A549 (cell line): ENCODE data around the gene CPA1. TPM values are rescaled to one million over a fixed set of nuclear protein-coding genes. Genes with fewer than 3 reads are reported as not detected.

Experiments used
- ATAC-seq, 2 experiments: fragments of 200-7000 bp in 1 of 2; fragments of >200 bp in 1 of 2; cut with Nextera tagmentation in 1 of 2; cut with Tn5 transposase in 1 of 2; 3 replicates each; pipeline versions ENCODE4 v1.8.0 to v1.9.1; 2018 to 2020; ENCODE audit warnings: mild to moderate bottlenecking in 1 of 2, moderate library complexity in 1 of 2
- CTCF ChIA-PET: fragments of 300-600 bp; sonication (Branson Sonifier 250); formaldehyde crosslinking; extraction: SDS; loops from one replicate; lab custom pipeline; 2021; ENCODE audit warnings: antibody characterized with exemption, inconsistent platforms; lab: Yijun Ruan, JAX
- POLR2A ChIA-PET: fragments of 350-600 bp; formaldehyde crosslinking; extraction: SDS; loops from one replicate; lab custom pipeline; 2021; ENCODE audit warnings: antibody characterized with exemption, inconsistent platforms; lab: Yijun Ruan, JAX
- DNase-seq, 2 experiments: peaks; one replicate each; pipeline versions ENCODE4 v3.0.0 to v3.0.0-alpha.2; 2011 to 2016; ENCODE audit warnings: low read depth in 1 of 2, low spot score in 1 of 2
- FAIRE-seq: peaks from 2 replicates; lab custom pipeline; 2011; peaks lifted over from hg19 to GRCh38; lab: Jason Lieb, UNC
- H3K27ac ChIP-seq, 2 experiments: fragments of >200 bp; sonication (Bioruptor Twin); formaldehyde crosslinking; 3 replicates each; pipeline ENCODE4 v1.5.1; 2016 to 2017
- H3K4me1 ChIP-seq: fragments of >200 bp; sonication (Bioruptor Twin); formaldehyde crosslinking; 3 replicates; pipeline ENCODE4 v1.6.1; 2016
- H3K4me2 ChIP-seq: fragments of >200 bp; sonication (Bioruptor Twin); formaldehyde crosslinking; 3 replicates; pipeline ENCODE4 v1.6.1; 2016
- H3K4me3 ChIP-seq: fragments of >200 bp; sonication (Bioruptor Twin); formaldehyde crosslinking; 3 replicates; pipeline ENCODE4 v1.5.1; 2016
- H3K9me3 ChIP-seq: fragments of >200 bp; sonication (Bioruptor Twin); formaldehyde crosslinking; 3 replicates; pipeline ENCODE4 v1.6.1; 2016
- CBX2 ChIP-seq: fragments of 200-600 bp; sonication (generic); IDR thresholded peaks from 2 replicates; pipeline ENCODE4 v1.6.1; 2016; ENCODE audit warnings: low read depth, mild to moderate bottlenecking, borderline replicate concordance
- CBX8 ChIP-seq: fragments of 200-600 bp; sonication (generic); IDR thresholded peaks from 2 replicates; pipeline ENCODE4 v1.6.1; 2016
- CHD4 ChIP-seq: fragments of 200-600 bp; sonication (generic); IDR thresholded peaks from 2 replicates; pipeline ENCODE4 v1.6.1; 2016; ENCODE audit warnings: antibody characterized with exemption, mild to moderate bottlenecking, borderline replicate concordance
- EHF ChIP-seq: fragments of 250-450 bp; sonication (Bioruptor Pico); IDR thresholded peaks from 2 replicates; pipeline ENCODE4 v1.5.0; 2020; ENCODE audit warnings: mild to moderate bottlenecking
- FOSB ChIP-seq: fragments of 250-450 bp; sonication (Bioruptor Pico); IDR thresholded peaks from 2 replicates; pipeline ENCODE4 v1.5.0; 2020; ENCODE audit warnings: mild to moderate bottlenecking, moderate library complexity
- FOSL2 ChIP-seq, 2 experiments: fragments of 450-650 bp in 1 of 2; fragments of >200 bp in 1 of 2; sonication (Bioruptor Twin) in 1 of 2; formaldehyde crosslinking; IDR thresholded peaks; 2 replicates each; pipeline versions ENCODE4 v1.5.0 to v1.6.1; 2016 to 2020; ENCODE audit warnings: mild to moderate bottlenecking in 1 of 2, moderate library complexity in 1 of 2
- FOXS1 ChIP-seq: fragments of 250-450 bp; sonication (Bioruptor Pico); IDR thresholded peaks from 2 replicates; pipeline ENCODE4 v1.5.0; 2020; ENCODE audit warnings: mild to moderate bottlenecking, moderate library complexity
- GATA3 ChIP-seq: IDR thresholded peaks from 2 replicates; pipeline ENCODE4 v1.6.1; 2012; ENCODE audit warnings: borderline replicate concordance
- HDAC2 ChIP-seq: fragments of 200-600 bp; sonication (generic); IDR thresholded peaks from 2 replicates; pipeline ENCODE4 v1.6.1; 2016
- HOXB5 ChIP-seq: fragments of 250-450 bp; sonication (Bioruptor Pico); IDR thresholded peaks from 2 replicates; pipeline ENCODE4 v1.5.0; 2020; ENCODE audit warnings: mild to moderate bottlenecking, moderate library complexity
- JUN ChIP-seq, 2 experiments: fragments of >200 bp; sonication (Bioruptor Twin); formaldehyde crosslinking; IDR thresholded peaks; 2 replicates in 1 of 2; 3 replicates in 1 of 2; pipeline ENCODE4 v1.6.1; 2016 to 2017
- JUNB ChIP-seq: fragments of >200 bp; sonication (Bioruptor Twin); formaldehyde crosslinking; IDR thresholded peaks from 2 replicates; pipeline ENCODE4 v1.6.1; 2016
- KDM5A ChIP-seq: fragments of 200-600 bp; sonication (generic); IDR thresholded peaks from 2 replicates; pipeline ENCODE4 v1.6.1; 2016; ENCODE audit warnings: antibody characterized with exemption, mild to moderate bottlenecking
- MAFK ChIP-seq: fragments of 450-650 bp; IDR thresholded peaks from 2 replicates; pipeline ENCODE4 v1.6.1; 2014; ENCODE audit not compliant: partially characterized antibody
- PHF8 ChIP-seq: fragments of 200-600 bp; sonication (generic); IDR thresholded peaks from 2 replicates; pipeline ENCODE4 v1.6.1; 2016; ENCODE audit warnings: low read depth, mild to moderate bottlenecking, antibody characterized with exemption, moderate library complexity, borderline replicate concordance
- POLR2A ChIP-seq: IDR thresholded peaks from 2 replicates; pipeline ENCODE4 v1.6.1; 2012; ENCODE audit warnings: mild to moderate bottlenecking, low read length
- RAD21 ChIP-seq, 2 experiments: fragments of >200 bp in 1 of 2; sonication (Bioruptor Twin) in 1 of 2; formaldehyde crosslinking in 1 of 2; IDR thresholded peaks in 1 of 2; conservative IDR thresholded peaks in 1 of 2; 2 replicates in 1 of 2; 3 replicates in 1 of 2; pipeline ENCODE4 v1.6.1; 2012 to 2018; ENCODE audit warnings: inconsistent platforms in 1 of 2
- RCOR1 ChIP-seq: fragments of 150-350 bp; IDR thresholded peaks from 2 replicates; pipeline ENCODE4 v1.6.1; 2014; ENCODE audit warnings: antibody characterized with exemption, low read length, low read depth
- RFX5 ChIP-seq: fragments of 450-650 bp; IDR thresholded peaks from 2 replicates; pipeline ENCODE4 v1.7.1; 2014; ENCODE audit warnings: antibody characterized with exemption, mild to moderate bottlenecking, moderate library complexity
- RNF2 ChIP-seq: fragments of 200-600 bp; sonication (generic); IDR thresholded peaks from 2 replicates; pipeline ENCODE4 v1.6.1; 2016; ENCODE audit warnings: low read depth, mild to moderate bottlenecking, antibody characterized with exemption, moderate library complexity, borderline replicate concordance
- TP53 ChIP-seq: fragments of 250-450 bp; sonication (Bioruptor Pico); IDR thresholded peaks from 2 replicates; pipeline ENCODE4 v1.5.0; 2021; ENCODE audit warnings: mild to moderate bottlenecking, moderate library complexity
- ZC3H11A ChIP-seq: fragments of 450-650 bp; IDR thresholded peaks from 2 replicates; pipeline ENCODE4 v1.6.1; 2014; ENCODE audit warnings: antibody characterized with exemption, mild to moderate bottlenecking
- ZFP36 ChIP-seq: fragments of 450-650 bp; IDR thresholded peaks from 2 replicates; pipeline ENCODE4 v1.6.1; 2014; ENCODE audit warnings: borderline replicate concordance; ENCODE audit not compliant: partially characterized antibody
- ZNF302 ChIP-seq: fragments of 250-450 bp; sonication (Bioruptor Pico); IDR thresholded peaks from 2 replicates; pipeline ENCODE4 v1.9.0; 2021; ENCODE audit warnings: inconsistent platforms, mild to moderate bottlenecking, moderate library complexity
- WGBS: methylation state at CpG from one replicate; pipeline ENCODE4 v1.1.6; 2017; ENCODE audit errors: missing lambda C conversion rate; 5-methylcytosine and 5-hydroxymethylcytosine counted together
- polyA plus RNA-seq, 4 experiments: library from polyadenylated mRNA; depleted of rRNA in 3 of 4; stranded (reverse); fragments of >200 nt; fragmentation: RNase III in 1 of 4; extraction: RNeasy Plus Mini Kit Qiagen cat#74134 plus additional on column Dnase treatment in 1 of 4; gene quantifications; 2 replicates in 3 of 4; 3 replicates in 1 of 4; pipeline ENCODE4 v1.2.3, GENCODE V29; 2011 to 2017
- TF ChIP-seq, protein P1 (sequence below): fragments of 250-450 bp; sonication (Bioruptor Pico); IDR thresholded peaks from 2 replicates; pipeline ENCODE4 v1.5.0; 2020; ENCODE audit warnings: low read depth, mild to moderate bottlenecking, moderate library complexity
- TF ChIP-seq, protein P2 (sequence below): IDR thresholded peaks from 2 replicates; pipeline ENCODE4 v1.6.1; 2012; ENCODE audit warnings: low read depth, borderline replicate concordance
- TF ChIP-seq, protein P3 (sequence below): fragments of >200 bp; sonication (Bioruptor Twin); formaldehyde crosslinking; IDR thresholded peaks from 3 replicates; pipeline ENCODE4 v1.5.1; 2016
- TF ChIP-seq, protein P4 (sequence below): IDR thresholded peaks from 2 replicates; pipeline ENCODE4 v1.6.1; 2012

CPA1 gene
- polyA plus RNA-seq, 2 of the 4 experiments (the other 2 are of a cell fraction): not detected

DNA sequence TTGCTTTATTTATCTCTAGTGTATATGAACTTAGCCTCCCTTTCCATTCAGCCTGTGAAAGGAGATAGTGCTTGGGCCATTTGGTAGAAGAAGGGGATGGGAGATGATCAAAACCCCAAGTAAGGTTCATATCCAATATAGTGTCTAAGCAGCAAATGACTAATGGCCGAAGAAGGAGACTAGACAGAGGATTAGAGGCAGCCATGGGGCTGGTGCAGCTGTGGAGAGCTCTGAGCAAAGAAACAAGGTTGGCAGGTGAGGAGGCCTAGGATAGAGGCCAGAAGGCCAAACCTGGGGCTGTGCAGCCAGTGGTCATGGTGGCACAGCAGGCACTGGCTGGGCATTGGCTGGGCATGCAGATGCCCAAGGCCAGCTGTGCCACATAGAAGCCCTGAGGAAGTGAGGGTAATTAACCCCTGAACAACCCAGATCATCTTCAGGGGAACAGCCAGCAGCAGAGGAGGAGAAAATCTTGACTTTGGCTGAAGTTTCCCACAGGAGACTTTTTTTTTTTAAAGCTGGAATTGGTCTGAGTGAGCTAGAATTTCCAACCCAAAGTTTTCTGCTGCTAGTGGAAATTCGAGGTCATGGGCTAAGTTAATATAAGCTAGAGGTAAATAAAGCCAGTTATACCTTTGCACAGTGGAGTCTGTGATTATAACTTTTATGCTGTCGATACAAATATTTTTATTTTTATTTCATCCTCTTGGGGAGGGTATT lies 10.3 kb upstream of the CPA1 start:
- no peaks in the 10 kb centered on the region for H3K9me3 ChIP-seq
- FAIRE-seq (no peak), ATAC-seq (peak in 1 of 2 experiments; percentile 24; a peak in 1 of 6 replicates), DNase-seq (no peak)
- H3K4me1 ChIP-seq: peaks cover 16% of the 10 kb centered on the region
- H3K4me2 ChIP-seq: no peak overlapping the region
- CTCF ChIA-PET: no interaction called here
- POLR2A ChIA-PET: interaction anchor here (0.6 kb wide), 1 partner anchor 117 kb away, joined by 7 read pairs; no protein-coding TSS in a partner anchor
- whole genome bisulfite sequencing: 66% methylated on average over 3 of the region's 3 CpGs
- H3K4me3 ChIP-seq: no peak overlapping the region
- TF ChIP-seq PHF8: no peak
- TF ChIP-seq RAD21 (conservative IDR thresholded peaks at IDR 0.05 in 1 of 2, IDR thresholded peaks at IDR 0.05 in 1 of 2): no peak
- TF ChIP-seq EHF: no peak
- no peak for TF ChIP-seq RCOR1
- TF ChIP-seq HOXB5 (CRISPR knock-in tag): no peak
- TF ChIP-seq, protein P1, sequence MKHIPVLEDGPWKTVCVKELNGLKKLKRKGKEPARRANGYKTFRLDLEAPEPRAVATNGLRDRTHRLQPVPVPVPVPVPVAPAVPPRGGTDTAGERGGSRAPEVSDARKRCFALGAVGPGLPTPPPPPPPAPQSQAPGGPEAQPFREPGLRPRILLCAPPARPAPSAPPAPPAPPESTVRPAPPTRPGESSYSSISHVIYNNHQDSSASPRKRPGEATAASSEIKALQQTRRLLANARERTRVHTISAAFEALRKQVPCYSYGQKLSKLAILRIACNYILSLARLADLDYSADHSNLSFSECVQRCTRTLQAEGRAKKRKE: no peak
- TF ChIP-seq HDAC2: no peak
- TF ChIP-seq GATA3: no peak
- TF ChIP-seq CHD4: no peak
- TF ChIP-seq JUN (IDR thresholded peaks at IDR 0.05): no peak
- TF ChIP-seq FOSB: no peak
- TF ChIP-seq ZC3H11A: no peak
- TF ChIP-seq FOXS1 (CRISPR knock-in tag): no peak
- TF ChIP-seq ZNF302 (CRISPR knock-in tag): no peak
- TF ChIP-seq POLR2A: no peak
- no peak overlapping the region for H3K27ac ChIP-seq

DNA sequence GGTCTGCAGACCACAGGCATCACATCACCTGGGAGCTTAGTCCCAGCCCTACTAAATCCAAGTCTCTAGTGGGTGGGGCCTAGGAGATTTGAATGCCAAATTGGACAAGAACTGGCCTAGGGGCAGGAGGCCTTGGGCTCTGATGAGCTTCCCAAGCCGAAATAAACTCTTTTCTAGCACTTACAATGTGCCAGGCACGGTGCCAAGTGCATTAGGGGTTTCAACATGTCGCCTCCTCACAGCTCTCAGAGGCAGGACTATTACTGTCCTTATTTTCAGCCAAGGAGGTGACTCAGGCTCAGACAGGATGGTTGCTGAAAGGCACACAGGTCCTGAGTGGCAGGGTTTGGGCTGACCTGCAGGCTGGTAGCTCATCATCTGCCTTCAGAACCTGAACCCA lies 9.2 kb upstream of the CPA1 start:
- Histone ChIP-seq H3K4me3 (no peak overlapping the region), H3K4me2 (no peak overlapping the region), H3K9me3 (no peaks in the 10 kb centered on the region), H3K4me1 (peaks cover 13% of the 10 kb centered on the region), H3K27ac (no peak overlapping the region)
- WGBS: 38% methylated on average over 3 of the region's 3 CpGs
- DNase-seq: no peak
- TF ChIP-seq CBX8 (no peak), ZNF302 (CRISPR knock-in tag) (no peak), CHD4 (no peak), HDAC2 (no peak), JUNB (no peak), MAFK (no peak), FOSL2 (IDR thresholded peaks at IDR 0.05) (no peak), FOSL2 (CRISPR knock-in tag; IDR thresholded peaks at IDR 0.05) (no peak), KDM5A (no peak), RAD21 (conservative IDR thresholded peaks at IDR 0.05 in 1 of 2, IDR thresholded peaks at IDR 0.05 in 1 of 2) (no peak), ZC3H11A (no peak), TP53 (CRISPR knock-in tag) (no peak), ZFP36 (no peak), CBX2 (no peak), RFX5 (no peak), RNF2 (no peak)
- TF ChIP-seq, protein P2, sequence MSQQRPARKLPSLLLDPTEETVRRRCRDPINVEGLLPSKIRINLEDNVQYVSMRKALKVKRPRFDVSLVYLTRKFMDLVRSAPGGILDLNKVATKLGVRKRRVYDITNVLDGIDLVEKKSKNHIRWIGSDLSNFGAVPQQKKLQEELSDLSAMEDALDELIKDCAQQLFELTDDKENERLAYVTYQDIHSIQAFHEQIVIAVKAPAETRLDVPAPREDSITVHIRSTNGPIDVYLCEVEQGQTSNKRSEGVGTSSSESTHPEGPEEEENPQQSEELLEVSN: no peak
- TF ChIP-seq, protein P3, sequence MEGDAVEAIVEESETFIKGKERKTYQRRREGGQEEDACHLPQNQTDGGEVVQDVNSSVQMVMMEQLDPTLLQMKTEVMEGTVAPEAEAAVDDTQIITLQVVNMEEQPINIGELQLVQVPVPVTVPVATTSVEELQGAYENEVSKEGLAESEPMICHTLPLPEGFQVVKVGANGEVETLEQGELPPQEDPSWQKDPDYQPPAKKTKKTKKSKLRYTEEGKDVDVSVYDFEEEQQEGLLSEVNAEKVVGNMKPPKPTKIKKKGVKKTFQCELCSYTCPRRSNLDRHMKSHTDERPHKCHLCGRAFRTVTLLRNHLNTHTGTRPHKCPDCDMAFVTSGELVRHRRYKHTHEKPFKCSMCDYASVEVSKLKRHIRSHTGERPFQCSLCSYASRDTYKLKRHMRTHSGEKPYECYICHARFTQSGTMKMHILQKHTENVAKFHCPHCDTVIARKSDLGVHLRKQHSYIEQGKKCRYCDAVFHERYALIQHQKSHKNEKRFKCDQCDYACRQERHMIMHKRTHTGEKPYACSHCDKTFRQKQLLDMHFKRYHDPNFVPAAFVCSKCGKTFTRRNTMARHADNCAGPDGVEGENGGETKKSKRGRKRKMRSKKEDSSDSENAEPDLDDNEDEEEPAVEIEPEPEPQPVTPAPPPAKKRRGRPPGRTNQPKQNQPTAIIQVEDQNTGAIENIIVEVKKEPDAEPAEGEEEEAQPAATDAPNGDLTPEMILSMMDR: no peak
- TF ChIP-seq, protein P4, sequence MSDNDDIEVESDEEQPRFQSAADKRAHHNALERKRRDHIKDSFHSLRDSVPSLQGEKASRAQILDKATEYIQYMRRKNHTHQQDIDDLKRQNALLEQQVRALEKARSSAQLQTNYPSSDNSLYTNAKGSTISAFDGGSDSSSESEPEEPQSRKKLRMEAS: no peak
- no peak for FAIRE-seq
- ChIA-PET POLR2A (no interaction called here), CTCF (interaction anchor here (0.9 kb wide), 1 partner anchor 13 kb away, joined by 3 read pairs; no protein-coding TSS in a partner anchor)
- ATAC-seq: no peak
